Measurements from ENCODE around the gene TAX1BP3.
"Not testable (repeated sequence)": the region's sequence is repeated elsewhere in the genome, so short reads cannot be mapped to it uniquely, and the experiment has no call there.

TAX1BP3 gene

GRCh38 chr17:3668279-3669084, at the start of gene TAX1BP3, which contains the start of gene EMC6:
Gene TAX1BP3 (minus strand): TSS chr17:3668578. CDS start chr17:3668526, 52 bp downstream.
Gene EMC6 (plus strand): TSS chr17:3668812. CDS start chr17:3669147, 335 bp downstream.
- peak; percentile 60 for DNase-seq

GRCh38 chr17:3715296-3715695, 46.9 kb upstream of the TAX1BP3 start:
- DNase-seq = no peak

- no peak for DNase-seq
Measured at GRCh38 chr17:3712811-3713463, 44.6 kb upstream of the TAX1BP3 start.

DNA sequence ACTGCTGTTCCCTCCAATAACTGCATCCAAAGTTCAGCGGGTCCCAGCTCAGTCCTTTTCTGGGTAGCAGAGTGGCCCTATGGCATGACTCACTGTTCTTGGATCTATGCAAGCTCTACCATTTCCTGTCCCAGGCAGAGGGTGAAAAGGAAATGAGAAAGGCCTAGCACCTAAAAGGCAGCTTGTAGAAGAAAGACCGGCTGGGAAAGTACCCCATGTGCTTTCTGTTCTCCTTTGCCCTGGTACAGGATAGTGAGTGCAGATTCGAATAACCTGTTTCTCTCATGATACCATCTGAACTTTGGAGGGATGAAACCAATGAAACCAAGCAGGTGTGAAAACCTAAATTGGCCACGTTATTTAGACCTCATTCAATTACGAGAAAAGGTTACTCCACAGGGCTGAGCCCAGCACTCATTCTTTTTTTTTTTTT, 42.6 kb upstream of the TAX1BP3 start:
- no peak for DNase-seq

DNA sequence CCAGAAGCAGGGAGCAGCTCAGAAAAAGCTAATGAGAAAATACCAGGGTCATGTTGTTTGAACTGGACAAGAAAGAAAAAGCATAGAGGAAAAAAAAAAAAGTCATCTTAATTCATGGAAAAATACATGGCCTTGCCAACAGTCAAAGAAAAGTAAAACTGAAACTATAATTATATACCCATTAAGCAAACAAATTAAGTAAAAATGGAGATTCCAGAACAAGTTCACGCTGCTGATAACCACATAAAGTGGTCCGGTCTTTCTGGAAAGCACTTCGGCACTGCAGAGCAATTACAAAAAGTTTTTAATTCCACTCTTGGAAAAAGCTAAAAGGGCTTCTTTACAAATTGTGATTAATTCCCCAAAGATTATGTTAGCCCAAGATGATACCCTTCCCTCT, 40.0 kb upstream of the TAX1BP3 start:
- DNase-seq = no peak

GRCh38 chr17:3705718-3705984, 37.3 kb upstream of the TAX1BP3 start:
- not testable (repeated sequence) for DNase-seq

- no peak for DNase-seq
Measured at GRCh38 chr17:3704931-3705717, 36.7 kb upstream of the TAX1BP3 start.

DNA sequence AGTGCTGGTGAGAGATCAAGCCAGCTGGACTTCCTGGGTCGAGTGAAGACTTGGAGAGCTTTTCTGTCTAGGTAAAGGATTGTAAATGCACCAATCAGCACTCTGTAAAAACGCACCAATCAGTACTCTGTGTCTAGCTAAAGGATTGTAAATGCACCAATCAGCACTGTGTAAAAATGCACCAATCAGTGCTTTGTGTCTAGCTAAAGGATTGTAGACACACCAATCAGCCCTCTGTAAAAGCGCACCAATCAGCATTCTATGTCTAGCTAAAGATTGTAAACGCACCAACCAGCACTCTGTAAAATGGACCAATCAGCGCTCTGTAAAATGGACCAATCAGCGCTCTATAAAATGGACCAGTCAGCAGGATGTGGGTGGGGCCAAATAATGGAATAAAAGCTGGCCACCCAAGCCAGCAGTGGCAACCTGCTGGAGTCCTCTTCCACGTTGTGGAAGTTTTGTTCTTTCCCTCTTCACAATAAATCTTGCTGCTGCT, 33.7 kb upstream of the TAX1BP3 start:
- DNase-seq = not testable (repeated sequence)

DNA sequence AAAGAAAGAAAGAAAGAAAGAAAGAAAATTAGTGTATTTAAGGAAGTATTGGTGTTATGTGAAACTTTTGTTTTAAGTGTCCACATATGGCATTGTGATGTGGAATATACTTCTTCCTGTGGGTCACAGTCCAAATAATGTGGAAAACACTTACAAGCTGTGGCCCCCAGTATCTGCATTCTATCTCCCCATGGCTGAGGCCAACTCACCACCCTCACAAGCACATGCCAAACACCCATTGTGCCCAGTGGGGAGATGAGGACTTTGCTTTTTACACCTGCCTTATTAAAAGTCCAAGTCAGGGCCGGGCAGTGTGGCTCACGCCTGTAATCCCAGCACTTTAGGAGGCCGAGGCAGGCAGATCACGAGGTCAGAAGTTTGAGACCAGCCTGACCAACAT, 31.6 kb upstream of the TAX1BP3 start:
- DNase-seq = no peak

GRCh38 chr17:3698139-3698538, 29.8 kb upstream of the TAX1BP3 start:
- DNase-seq = no peak

GRCh38 chr17:3697103-3697476, 28.7 kb upstream of the TAX1BP3 start:
- no peak for DNase-seq

- DNase-seq = no peak
Measured at GRCh38 chr17:3695723-3696411, 27.5 kb upstream of the TAX1BP3 start, which contains the start of gene P2RX5. Gene P2RX5 (minus strand): TSS chr17:3696155. CDS start chr17:3696005, 150 bp downstream.

DNA sequence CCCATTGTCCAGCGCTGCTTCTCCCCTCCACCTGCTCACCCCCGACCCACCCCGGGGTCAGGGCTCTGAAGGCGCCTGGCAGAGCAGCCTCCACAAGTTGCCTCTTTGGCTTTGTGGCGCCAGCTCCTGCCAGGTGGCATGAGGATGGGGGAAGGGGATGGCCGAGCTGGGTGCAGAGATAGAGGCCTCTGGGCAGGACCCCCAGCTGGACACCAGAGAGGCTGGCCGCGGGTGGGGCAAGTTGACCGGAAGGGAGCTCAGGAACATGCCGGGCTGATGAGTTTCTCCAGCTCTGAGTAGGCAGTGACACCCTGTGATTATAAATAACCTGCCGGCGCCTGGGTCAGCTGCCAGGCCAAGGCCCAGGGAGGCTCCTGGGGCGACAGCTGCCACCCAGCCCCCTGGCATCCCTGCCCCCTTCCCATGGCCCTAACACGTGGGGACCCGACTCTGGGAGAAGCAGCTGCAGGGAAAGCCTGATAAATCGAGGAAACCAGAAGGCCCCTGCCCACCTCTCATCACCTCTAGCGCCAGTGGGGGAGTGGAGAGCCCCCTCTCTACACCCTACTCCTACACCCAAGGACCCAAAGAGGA, 26.8 kb upstream of the TAX1BP3 start:
- no peak for DNase-seq

DNA sequence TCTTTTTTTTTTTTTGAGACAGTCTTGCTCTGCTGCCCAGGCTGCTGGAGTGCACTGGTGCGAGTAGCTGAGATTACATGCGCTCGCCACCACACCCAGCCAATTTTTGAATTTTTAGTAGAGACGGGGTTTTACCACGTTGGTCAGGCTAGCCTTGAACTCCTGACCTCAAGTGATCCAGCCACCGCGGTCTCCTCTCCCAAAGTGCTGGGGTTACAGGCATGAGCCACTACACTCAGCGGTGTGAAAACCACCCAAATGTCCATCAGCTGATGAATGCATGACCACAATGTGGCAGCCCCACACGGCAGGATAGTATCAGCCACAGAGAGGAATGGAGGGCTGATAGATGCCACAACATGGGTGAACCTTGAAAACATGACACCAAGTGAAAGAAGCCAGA, 25.5 kb upstream of the TAX1BP3 start:
- no peak for DNase-seq

GRCh38 chr17:3693141-3693540, 24.8 kb upstream of the TAX1BP3 start:
- DNase-seq = no peak

GRCh38 chr17:3692346-3692745, 24.0 kb upstream of the TAX1BP3 start:
- no peak for DNase-seq

GRCh38 chr17:3691617-3692067, 23.3 kb upstream of the TAX1BP3 start:
- DNase-seq = no peak

GRCh38 chr17:3690094-3690715, 21.8 kb upstream of the TAX1BP3 start:
- DNase-seq = no peak

- no peak for DNase-seq
Measured at GRCh38 chr17:3689262-3690093, 21.1 kb upstream of the TAX1BP3 start.

DNA sequence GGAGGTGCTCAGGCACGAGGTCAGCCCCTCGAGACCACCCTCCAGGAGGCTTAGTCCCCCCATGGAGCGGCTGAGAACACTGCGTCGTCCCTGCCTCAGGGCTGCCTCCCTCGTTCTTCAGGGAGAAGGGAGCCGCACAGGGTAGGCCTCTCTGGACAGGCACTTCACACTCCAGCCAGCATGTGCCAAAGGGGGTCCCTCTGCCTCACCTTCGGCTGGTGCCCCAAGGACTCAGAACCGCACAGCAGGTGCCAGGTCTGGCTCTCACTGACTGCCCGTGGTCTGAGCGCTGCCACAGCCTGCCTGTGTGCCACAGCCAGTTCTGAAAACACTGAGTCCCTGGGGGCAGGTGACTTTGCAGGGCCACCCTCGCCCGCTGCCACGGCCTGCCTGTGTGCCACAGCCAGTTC, 20.5 kb upstream of the TAX1BP3 start:
- no peak for DNase-seq

DNA sequence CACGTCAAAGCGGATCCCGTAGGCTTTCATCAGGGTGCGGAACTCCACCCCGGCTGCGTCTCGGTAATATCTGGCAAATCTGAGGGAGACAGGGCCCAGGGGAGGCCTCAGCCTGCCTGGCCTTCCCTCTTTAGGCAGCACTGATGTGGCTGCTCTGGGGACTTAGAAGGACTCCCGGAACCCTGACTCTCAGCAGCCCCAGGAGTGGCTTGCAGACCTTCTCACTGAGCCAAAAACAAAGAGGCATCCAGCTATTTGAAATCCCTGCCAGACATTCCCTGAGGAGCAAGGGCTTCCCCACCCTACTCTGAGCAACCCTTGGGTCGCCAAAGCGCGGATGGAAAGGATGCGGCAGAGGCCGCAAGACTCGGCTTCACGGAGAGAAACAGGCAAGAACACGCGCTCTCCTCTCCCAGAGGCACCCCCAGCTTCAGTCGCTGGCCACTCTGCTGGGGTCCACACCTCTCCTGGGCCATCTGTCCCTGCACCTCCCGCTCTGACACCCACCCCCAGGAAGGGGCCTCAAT, 19.7 kb upstream of the TAX1BP3 start:
- no peak for DNase-seq

Data from cortex of kidney (tissue), 1 donor.